GM12878 (cell line): Measurements from ENCODE around the gene C9. TPM values are rescaled to one million over a fixed set of nuclear protein-coding genes. Genes with fewer than 3 reads are reported as not detected.

Source experiments
- ATAC-seq: fragments of 200-7000 bp; cut with Tn5 transposase; 3 replicates; pipeline ENCODE4 v1.9.1; 2020; ENCODE audit warnings: mild to moderate bottlenecking, moderate library complexity
- BruUV-seq: library from RNA; stranded (reverse); fragments of 400-500 nt; replicated peaks from 2 replicates; lab custom pipeline; 2021; lab: Mats Ljungman, UMichigan
- CTCF ChIA-PET: fragments of 300-600 bp; sonication (Branson Sonifier 250); formaldehyde crosslinking; extraction: SDS; loops from one replicate; lab custom pipeline; 2021; ENCODE audit warnings: inconsistent platforms; lab: Yijun Ruan, JAX
- POLR2A ChIA-PET: fragments of 350-600 bp; formaldehyde crosslinking; extraction: SDS; loops from one replicate; lab custom pipeline; 2021; ENCODE audit warnings: inconsistent platforms; lab: Charles Lee
- RAD21 ChIA-PET: fragments of 300-600 bp; sonication (Branson Sonifier 250); formaldehyde crosslinking; loops from one replicate; lab custom pipeline; 2023; ENCODE audit warnings: antibody characterized with exemption; ENCODE audit not compliant: unreplicated experiment; lab: Charles Lee
- SMC1A ChIA-PET: fragments of 300-600 bp; sonication (Branson Sonifier 250); formaldehyde crosslinking; loops from one replicate; lab custom pipeline; 2023; ENCODE audit not compliant: unreplicated experiment, uncharacterized antibody; lab: Charles Lee
- DNase-seq: peaks from one replicate; pipeline ENCODE4 v3.0.0-alpha.2; 2011; ENCODE audit warnings: low read depth, low spot score
- FAIRE-seq: peaks from 3 replicates; lab custom pipeline; 2011; peaks lifted over from hg19 to GRCh38; lab: Jason Lieb, UNC
- H2AFZ ChIP-seq: 2 replicates; pipeline ENCODE4 v1.6.0; 2011; ENCODE audit warnings: low read depth, low read length, control low read depth; ENCODE audit not compliant: control insufficient read depth
- H3K27ac ChIP-seq: 2 replicates; pipeline ENCODE4 v1.5.1; 2011; ENCODE audit warnings: control low read depth; ENCODE audit not compliant: control insufficient read depth, insufficient read depth
- H3K27me3 ChIP-seq, 2 experiments: replicated peaks in 1 of 2; 2 replicates each; pipeline versions ENCODE4 v1.6.0 to v1.6.1; 2011; ENCODE audit warnings: low read length in 1 of 2; ENCODE audit not compliant: control insufficient read depth in 2 of 2, insufficient read depth in 2 of 2
- H3K36me3 ChIP-seq, 2 experiments: 2 replicates each; pipeline ENCODE4 v1.5.1; 2011; ENCODE audit warnings: low read length in 1 of 2; ENCODE audit not compliant: control insufficient read depth in 2 of 2, insufficient read depth in 2 of 2
- H3K4me1 ChIP-seq: 2 replicates; pipeline ENCODE4 v1.6.1; 2011; ENCODE audit warnings: mild to moderate bottlenecking, low read length, moderate library complexity, mixed read lengths; ENCODE audit not compliant: control insufficient read depth, insufficient read depth
- H3K4me2 ChIP-seq: 2 replicates; pipeline ENCODE4 v1.6.0; 2011; ENCODE audit warnings: control low read depth; ENCODE audit not compliant: control insufficient read depth, insufficient read depth
- H3K4me3 ChIP-seq: fragments of 200-600 bp; sonication (generic); 2 replicates; pipeline ENCODE4 v1.5.1; 2016
- H3K79me2 ChIP-seq: 2 replicates; pipeline ENCODE4 v1.6.0; 2011; ENCODE audit warnings: low read length; ENCODE audit not compliant: control insufficient read depth, insufficient read depth
- H3K9ac ChIP-seq: 2 replicates; pipeline ENCODE4 v1.8.0; 2011; ENCODE audit warnings: low read length, control low read depth, mixed read lengths; ENCODE audit not compliant: control insufficient read depth, insufficient read depth
- H3K9me3 ChIP-seq: replicated peaks from 3 replicates; pipeline ENCODE4 v1.5.1; 2011; ENCODE audit warnings: mild to moderate bottlenecking, low read length; ENCODE audit not compliant: control insufficient read depth, insufficient read depth
- H4K20me1 ChIP-seq: 2 replicates; pipeline ENCODE4 v1.6.0; 2011; ENCODE audit not compliant: control insufficient read depth, insufficient read depth
- ATF7 ChIP-seq: fragments of 450-650 bp; IDR thresholded peaks from 2 replicates; pipeline ENCODE4 v1.6.1; 2016; ENCODE audit warnings: low read depth, mild to moderate bottlenecking
- CBFB ChIP-seq: IDR thresholded peaks from 2 replicates; pipeline ENCODE4 v1.6.1; 2016; ENCODE audit warnings: antibody characterized with exemption, low read depth
- JUND ChIP-seq: IDR thresholded peaks from 2 replicates; pipeline ENCODE4 v1.6.1; 2012; ENCODE audit warnings: low read depth, mild to moderate bottlenecking, low read length, improper control_type of control experiment, moderate library complexity
- SPI1 ChIP-seq: IDR thresholded peaks from 2 replicates; pipeline ENCODE4 v1.6.1; 2011; ENCODE audit warnings: low read depth, mild to moderate bottlenecking, low read length, moderate library complexity, borderline replicate concordance; ENCODE audit not compliant: insufficient read depth
- WGBS: methylation state at CpG from one replicate; pipeline ENCODE4 v1.1.6; 2016; ENCODE audit warnings: low lambda C conversion rate; ENCODE audit not compliant: insufficient replicate concordance, insufficient coverage; ENCODE audit errors: missing lambda C conversion rate; 5-methylcytosine and 5-hydroxymethylcytosine counted together
- in situ Hi-C: fragments of 300-500 bp; cut with MboI; formaldehyde crosslinking; loops from 9 replicates; pipeline ENCODE4 v1.14.3; 2018; ENCODE audit warnings: mixed read lengths
- intact Hi-C: fragments of 100-400 bp; cut with micrococcal nuclease; formaldehyde crosslinking; loops from one replicate; pipeline ENCODE4 v1.14.2; 2022; ENCODE audit not compliant: unreplicated experiment
- polyA plus RNA-seq, 11 experiments: library from polyadenylated mRNA; depleted of rRNA in 4 of 11; unstranded in 6 of 11; stranded (reverse) in 5 of 11; fragments of >200 nt; fragmentation: Nextera tagmentation in 4 of 11; fragmentation: Illumina TruSeq in 1 of 11; extraction: Ambion mirVana in 4 of 11; extraction: Trizol in 1 of 11; gene quantifications; 1 replicate in 1 of 11; 2 replicates in 10 of 11; pipeline versions ENCODE4 v1.2.1 to v1.2.3, GENCODE V29; 2011 to 2016; ENCODE audit warnings: inconsistent platforms in 2 of 11, missing spikeins in 2 of 11, low read depth in 1 of 11
- total RNA-seq, 4 experiments: library from RNA; depleted of rRNA in 3 of 4; stranded (reverse); fragments of >200 nt in 3 of 4; fragmentation: Illumina TruSeq in 1 of 4; extraction: Trizol in 1 of 4; gene quantifications; 2 replicates each; pipeline versions ENCODE4 v1.2.1 to v1.2.3, GENCODE V29; 2013 to 2021
- TF ChIP-seq, protein P1 (sequence below): IDR thresholded peaks from 2 replicates; pipeline ENCODE4 v1.6.1; 2012; ENCODE audit warnings: low read depth, low read length, improper control_type of control experiment

Gene C9
- total and polyA plus RNA-seq, 10 of the 15 experiments (the other 5 are each of a cell fraction or from before 2014, with no cell fraction given): 0.54 TPM; not detected in 9

GRCh38 chr5:39314591-39314990, 49.7 kb downstream of the C9 start:
- ChIA-PET POLR2A (no interaction called here), SMC1A (no interaction called here), RAD21 (no interaction called here), CTCF (no interaction called here)
- no peak for TF ChIP-seq CBFB
- TF ChIP-seq ATF7: no peak
- no peak for TF ChIP-seq JUND
- H3K27ac ChIP-seq: no peak overlapping the region
- FAIRE-seq (no peak), DNase-seq (no peak), ATAC-seq (no peak)
- no peak overlapping the region for H2AFZ ChIP-seq
- 81% methylated on average over 1 of the region's 1 CpG for WGBS
- H3K4me3 ChIP-seq: no peak overlapping the region
- H3K79me2 ChIP-seq: no peaks in the 10 kb centered on the region
- H3K4me1 ChIP-seq: no peaks in the 10 kb centered on the region
- intact Hi-C loops: no loop called here
- H3K4me2 ChIP-seq: no peak overlapping the region
- H3K9me3 ChIP-seq: no peaks in the 10 kb centered on the region
- H3K9ac ChIP-seq: no peak overlapping the region
- H3K36me3 ChIP-seq: no peaks in the 10 kb centered on the region
- no TSS peak for BruUV-seq
- in situ Hi-C loops: no loop called here
- H3K27me3 ChIP-seq: no peaks in the 10 kb centered on the region
- H4K20me1 ChIP-seq: no peaks in the 10 kb centered on the region

GRCh38 chr5:39309534-39309933, 54.8 kb downstream of the C9 start:
- no peak overlapping the region for H2AFZ ChIP-seq
- no peaks in the 10 kb centered on the region for H3K27me3 ChIP-seq
- in situ Hi-C loops: no loop called here
- RAD21 ChIA-PET: no interaction called here
- H3K4me1 ChIP-seq: no peaks in the 10 kb centered on the region
- H3K9me3 ChIP-seq: no peaks in the 10 kb centered on the region
- no TSS peak for BruUV-seq
- CTCF ChIA-PET: no interaction called here
- H3K36me3 ChIP-seq: no peaks in the 10 kb centered on the region
- POLR2A ChIA-PET: no interaction called here
- H3K4me2 ChIP-seq: no peak overlapping the region
- ATAC-seq: no peak
- no peaks in the 10 kb centered on the region for H3K79me2 ChIP-seq
- no peak overlapping the region for H3K4me3 ChIP-seq
- 25% methylated on average over 1 of the region's 1 CpG for WGBS
- DNase-seq: no peak
- intact Hi-C loops: no loop called here
- H3K27ac ChIP-seq: no peak overlapping the region
- no peak overlapping the region for H3K9ac ChIP-seq
- TF ChIP-seq, protein P1, sequence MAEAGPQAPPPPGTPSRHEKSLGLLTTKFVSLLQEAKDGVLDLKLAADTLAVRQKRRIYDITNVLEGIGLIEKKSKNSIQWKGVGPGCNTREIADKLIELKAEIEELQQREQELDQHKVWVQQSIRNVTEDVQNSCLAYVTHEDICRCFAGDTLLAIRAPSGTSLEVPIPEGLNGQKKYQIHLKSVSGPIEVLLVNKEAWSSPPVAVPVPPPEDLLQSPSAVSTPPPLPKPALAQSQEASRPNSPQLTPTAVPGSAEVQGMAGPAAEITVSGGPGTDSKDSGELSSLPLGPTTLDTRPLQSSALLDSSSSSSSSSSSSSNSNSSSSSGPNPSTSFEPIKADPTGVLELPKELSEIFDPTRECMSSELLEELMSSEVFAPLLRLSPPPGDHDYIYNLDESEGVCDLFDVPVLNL: no peak
- peak; percentile 47 for TF ChIP-seq SPI1
- H4K20me1 ChIP-seq: no peaks in the 10 kb centered on the region
- no peak for FAIRE-seq
- SMC1A ChIA-PET: interaction anchor here (0.8 to 0.9 kb wide), 2 partner anchors 24 to 35 kb away, joined by 3 read pairs; no protein-coding TSS in a partner anchor
